ENCODE measurements around the gene SNAPC2. TPM values are rescaled to one million over a fixed set of nuclear protein-coding genes. Genes with fewer than 3 reads are reported as not detected.
"Not testable (repeated sequence)": the region's sequence is repeated elsewhere in the genome, so short reads cannot be mapped to it uniquely, and the experiment has no call there.

SNAPC2 gene
- total RNA-seq, 1 donor, result 18.5 TPM

- H3K4me1 ChIP-seq (ENCODE audit: insufficient read depth, low read length), result peaks cover 21% of the 10 kb centered on the region
- H3K79me2 ChIP-seq (ENCODE audit: insufficient read depth, low read length), result peaks cover 9% of the 10 kb centered on the region
- peak overlapping the region; percentile 63 for H3K4me3 ChIP-seq (ENCODE audit: insufficient read depth, low read length)
Measured at GRCh38 chr19:7917267-7918061, 2.7 kb upstream of the SNAPC2 start.

GRCh38 chr19:7918062-7918614 lies 2.0 kb upstream of the SNAPC2 start:
- not testable (repeated sequence) for H2AFZ ChIP-seq (ENCODE audit: low read length); H3K9me3 ChIP-seq (ENCODE audit: low read depth, low read length); H4K20me1 ChIP-seq (ENCODE audit: insufficient read depth, low read length); H3K27ac ChIP-seq (ENCODE audit: low read depth, low read length); DNase-seq (ENCODE audit: insufficient read length, low spot score, missing footprints)
- peaks cover 15% of the 10 kb centered on the region for H3K79me2 ChIP-seq (ENCODE audit: insufficient read depth, low read length)
- H3K36me3 ChIP-seq (ENCODE audit: insufficient read depth, low read length), result peaks cover 14% of the 10 kb centered on the region
- peak overlapping the region; percentile 77 for H3K4me2 ChIP-seq (ENCODE audit: insufficient read depth, low read length)
- peaks cover 26% of the 10 kb centered on the region for H3K27me3 ChIP-seq (ENCODE audit: insufficient read depth, low read length)
- H3K4me1 ChIP-seq (ENCODE audit: insufficient read depth, low read length), result peaks cover 21% of the 10 kb centered on the region
- peak overlapping the region; percentile 63 for H3K4me3 ChIP-seq (ENCODE audit: insufficient read depth, low read length)

More at GRCh38 chr19:7917267-7918061, 2.7 kb upstream of the SNAPC2 start:
- Histone ChIP-seq H3K27me3 (ENCODE audit: insufficient read depth, low read length) (peaks cover 26% of the 10 kb centered on the region), H3K27ac (ENCODE audit: low read depth, low read length) (no peak overlapping the region), H3K4me2 (ENCODE audit: insufficient read depth, low read length) (peak overlapping the region; percentile 77), H3K9me3 (ENCODE audit: low read depth, low read length) (no peaks in the 10 kb centered on the region), H3K36me3 (ENCODE audit: insufficient read depth, low read length) (peaks cover 12% of the 10 kb centered on the region), H2AFZ (ENCODE audit: low read length) (peak overlapping the region; percentile 41), H4K20me1 (ENCODE audit: insufficient read depth, low read length) (peaks cover 9% of the 10 kb centered on the region)
- peak; percentile 99 for DNase-seq (ENCODE audit: insufficient read length, low spot score, missing footprints)
- TF ChIP-seq CTCF (IDR thresholded peaks at IDR 0.05; ENCODE audit: extremely low read depth, low read depth, low read length), result peak; percentile 38

GRCh38 chr19:7918615-7919421 lies 1.3 kb upstream of the SNAPC2 start:
- H3K4me1 ChIP-seq (ENCODE audit: insufficient read depth, low read length), result peaks cover 21% of the 10 kb centered on the region

More at GRCh38 chr19:7918615-7919421, 1.3 kb upstream of the SNAPC2 start:
- Histone ChIP-seq H3K4me3 (ENCODE audit: insufficient read depth, low read length) (no peak overlapping the region), H3K36me3 (ENCODE audit: insufficient read depth, low read length) (peaks cover 14% of the 10 kb centered on the region), H3K9me3 (ENCODE audit: low read depth, low read length) (no peaks in the 10 kb centered on the region), H3K79me2 (ENCODE audit: insufficient read depth, low read length) (peaks cover 17% of the 10 kb centered on the region), H4K20me1 (ENCODE audit: insufficient read depth, low read length) (peaks cover 9% of the 10 kb centered on the region), H3K27me3 (ENCODE audit: insufficient read depth, low read length) (peaks cover 26% of the 10 kb centered on the region), H2AFZ (ENCODE audit: low read length) (no peak overlapping the region), H3K27ac (ENCODE audit: low read depth, low read length) (no peak overlapping the region), H3K4me2 (ENCODE audit: insufficient read depth, low read length) (no peak overlapping the region)
- TF ChIP-seq CTCF (IDR thresholded peaks at IDR 0.05; ENCODE audit: extremely low read depth, low read depth, low read length), result no peak
- peak; percentile 73 for DNase-seq (ENCODE audit: insufficient read length, low spot score, missing footprints)
